HepG2 (cell line): Measurements from ENCODE around the gene SLC13A3. TPM values are rescaled to one million over a fixed set of nuclear protein-coding genes. Genes with fewer than 3 reads are reported as not detected.

Experiments used
- ELF1 ChIP-seq: sonication (generic); formaldehyde crosslinking; IDR thresholded peaks from 2 replicates; pipeline ENCODE4 v1.4.0; 2020; ENCODE audit warnings: missing genetic modification reagents
- ERF ChIP-seq: IDR thresholded peaks from 2 replicates; pipeline ENCODE4 v1.6.1; 2018; ENCODE audit warnings: missing biosample characterization, missing genetic modification reagents
- HOXA3 ChIP-seq: sonication (generic); formaldehyde crosslinking; IDR thresholded peaks from 2 replicates; pipeline ENCODE4 v1.5.0; 2020; ENCODE audit warnings: missing genetic modification reagents
- LCORL ChIP-seq, 2 experiments: fragments of 450-650 bp in 1 of 2; sonication (generic) in 1 of 2; formaldehyde crosslinking in 1 of 2; IDR thresholded peaks; 2 replicates each; pipeline versions ENCODE4 v1.5.0 to v1.6.1; 2017 to 2020; ENCODE audit warnings: antibody characterized with exemption in 1 of 2, missing genetic modification reagents in 1 of 2
- MATR3 ChIP-seq: sonication (generic); formaldehyde crosslinking; IDR thresholded peaks from 2 replicates; pipeline ENCODE4 v1.4.0; 2020; ENCODE audit warnings: missing genetic modification reagents
- MEIS2 ChIP-seq: sonication (generic); formaldehyde crosslinking; IDR thresholded peaks from 2 replicates; pipeline ENCODE4 v1.9.0; 2021; ENCODE audit warnings: mild to moderate bottlenecking, missing genetic modification reagents
- RBM39 ChIP-seq: fragments of 200-400 bp; formaldehyde crosslinking; IDR thresholded peaks from one replicate; pipeline ENCODE4 v1.6.1; 2018; ENCODE audit warnings: antibody characterized with exemption, mild to moderate bottlenecking, low read depth, low read length; ENCODE audit not compliant: poor library complexity, severe bottlenecking
- SALL1 ChIP-seq: sonication (generic); formaldehyde crosslinking; IDR thresholded peaks from 2 replicates; pipeline ENCODE4 v1.8.0; 2022; ENCODE audit warnings: mild to moderate bottlenecking, missing genetic modification reagents
- TFDP2 ChIP-seq: sonication (generic); formaldehyde crosslinking; IDR thresholded peaks from 2 replicates; pipeline ENCODE4 v1.4.0; 2020; ENCODE audit warnings: missing genetic modification reagents
- YEATS4 ChIP-seq: sonication (generic); formaldehyde crosslinking; IDR thresholded peaks from 2 replicates; pipeline ENCODE4 v1.4.0; 2020; ENCODE audit warnings: missing genetic modification reagents, borderline replicate concordance
- ZFX ChIP-seq: sonication (generic); formaldehyde crosslinking; IDR thresholded peaks from 2 replicates; pipeline ENCODE4 v1.4.0; 2020; ENCODE audit warnings: mild to moderate bottlenecking, low read depth, missing genetic modification reagents, moderate library complexity
- ZNF263 ChIP-seq: sonication (generic); formaldehyde crosslinking; IDR thresholded peaks from 2 replicates; pipeline ENCODE4 v1.4.0; 2020; ENCODE audit warnings: missing genetic modification reagents
- ZNF331 ChIP-seq: sonication (generic); formaldehyde crosslinking; IDR thresholded peaks from 2 replicates; pipeline ENCODE4 v1.4.0; 2020; ENCODE audit warnings: missing genetic modification reagents
- ZNF335 ChIP-seq: sonication (generic); formaldehyde crosslinking; IDR thresholded peaks from 2 replicates; pipeline ENCODE4 v1.4.0; 2020; ENCODE audit warnings: missing genetic modification reagents
- ZNF574 ChIP-seq: sonication (generic); formaldehyde crosslinking; IDR thresholded peaks from 2 replicates; pipeline ENCODE4 v1.4.0; 2020; ENCODE audit warnings: missing genetic modification reagents
- ZNF607 ChIP-seq: sonication (generic); formaldehyde crosslinking; IDR thresholded peaks from 2 replicates; pipeline ENCODE4 v1.5.1; 2020; ENCODE audit warnings: missing genetic modification reagents, mild to moderate bottlenecking, borderline replicate concordance
- ZNF749 ChIP-seq: sonication (generic); formaldehyde crosslinking; IDR thresholded peaks from 2 replicates; pipeline ENCODE4 v1.8.0; 2022; ENCODE audit warnings: mild to moderate bottlenecking, missing genetic modification reagents, moderate library complexity, borderline replicate concordance
- polyA plus RNA-seq, 8 experiments: library from polyadenylated mRNA; depleted of rRNA in 3 of 8; stranded (reverse) in 7 of 8; unstranded in 1 of 8; fragments of >200 nt; fragmentation: Illumina TruSeq in 4 of 8; extraction: Trizol in 4 of 8; gene quantifications; 2 replicates each; pipeline versions ENCODE4 v1.2.1 to v1.2.3, GENCODE V29; 2011 to 2016; ENCODE audit warnings: low read depth in 4 of 8, missing spikeins in 1 of 8, mixed read lengths in 1 of 8; ENCODE audit not compliant: insufficient read depth in 1 of 8
- total RNA-seq, 5 experiments: library from RNA; depleted of rRNA; stranded (reverse); fragments of >200 nt; fragmentation: Illumina TruSeq; extraction: Trizol; gene quantifications; 2 replicates each; pipeline ENCODE4 v1.2.3, GENCODE V29; 2016; ENCODE audit warnings: low read depth in 1 of 5
- TF ChIP-seq, protein P1 (sequence below): sonication (generic); formaldehyde crosslinking; IDR thresholded peaks from 2 replicates; pipeline ENCODE4 v1.4.0; 2020; ENCODE audit warnings: missing genetic modification reagents
- TF ChIP-seq, protein P2 (sequence below): sonication (generic); formaldehyde crosslinking; IDR thresholded peaks from 2 replicates; pipeline ENCODE4 v1.4.0; 2020; ENCODE audit warnings: mild to moderate bottlenecking, missing genetic modification reagents

SLC13A3 gene
- total and polyA plus RNA-seq, 2 of the 13 experiments (the other 11 are each of a cell fraction or from before 2014, with no cell fraction given) = 66.5 to 76.0 TPM

DNA sequence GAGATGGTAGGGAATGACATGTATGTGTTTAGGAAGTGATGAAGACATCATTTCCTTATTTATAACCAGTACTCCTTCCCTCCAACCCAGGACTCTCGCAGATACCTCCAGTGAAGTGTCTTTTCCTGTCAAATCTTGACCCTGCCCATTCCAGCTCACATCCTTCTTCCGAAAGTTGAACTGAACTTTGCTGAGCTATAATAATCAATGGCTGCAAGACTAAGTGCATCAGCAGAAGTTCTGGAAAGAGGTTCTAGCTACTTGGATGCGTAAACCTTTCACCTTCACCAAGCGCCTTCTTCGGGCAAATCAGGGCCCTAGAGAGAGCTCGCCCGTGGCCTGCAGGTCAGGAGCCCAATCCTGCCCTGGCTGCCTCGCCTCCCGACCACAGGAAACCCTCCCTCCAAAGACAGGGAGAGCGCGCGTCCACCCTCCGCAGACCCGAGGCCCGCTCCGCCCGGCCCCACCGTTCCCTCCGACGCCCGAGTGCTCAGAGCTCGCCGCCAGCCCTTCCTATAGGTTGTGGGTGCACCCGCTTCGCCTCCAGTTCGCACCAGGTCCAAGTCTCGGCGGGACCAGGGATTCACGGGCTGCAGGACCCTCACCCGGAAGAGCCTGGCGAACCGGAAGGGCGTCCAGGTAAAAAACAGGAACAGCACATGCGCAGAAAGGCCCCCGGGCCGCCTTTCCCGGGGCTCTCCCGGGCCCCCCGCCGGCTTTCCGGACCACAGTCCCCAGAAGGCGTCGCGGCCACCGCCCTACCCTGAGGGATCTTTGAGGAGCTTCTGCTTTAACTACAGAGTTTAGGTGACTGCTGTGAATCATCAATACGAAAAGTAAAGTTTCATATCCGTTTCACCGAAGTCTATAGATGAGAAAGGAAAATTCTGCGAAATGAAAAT lies 138.1 kb downstream of the SLC13A3 start, which contains the start of gene ZNF334 (continued):
- TF ChIP-seq RBM39 (peak; percentile 43), MEIS2 (CRISPR knock-in tag) (no peak), MATR3 (no peak), SALL1 (peak; percentile 33; the same call in 1 of the 2 replicates), ZNF574 (CRISPR knock-in tag) (peak; percentile 65; the same call in 1 of the 2 replicates), ERF (CRISPR knock-in tag) (no peak), ZNF749 (CRISPR knock-in tag) (no peak), YEATS4 (CRISPR knock-in tag) (peak; percentile 45; the same call in 1 of the 2 replicates), ELF1 (CRISPR knock-in tag) (peak; percentile 94), ZNF335 (CRISPR knock-in tag) (peak; percentile 79), TFDP2 (CRISPR knock-in tag) (peak; percentile 47; the same call in 1 of the 2 replicates), ZNF331 (CRISPR knock-in tag) (peak; percentile 15; the same call in 1 of the 2 replicates), ZNF263 (CRISPR knock-in tag) (0 out of 2 replicates have a peak, but pooled peaks have one; percentile 29), HOXA3 (CRISPR knock-in tag) (peak; percentile 55; the same call in 1 of the 2 replicates), ZNF607 (CRISPR knock-in tag) (peak; percentile 70), LCORL (IDR thresholded peaks at IDR 0.05) (no peak), LCORL (CRISPR knock-in tag; IDR thresholded peaks at IDR 0.05) (peak; percentile 56; the same call in 1 of the 2 replicates), ZFX (CRISPR knock-in tag) (peak; percentile 80)
- TF ChIP-seq, protein P1, sequence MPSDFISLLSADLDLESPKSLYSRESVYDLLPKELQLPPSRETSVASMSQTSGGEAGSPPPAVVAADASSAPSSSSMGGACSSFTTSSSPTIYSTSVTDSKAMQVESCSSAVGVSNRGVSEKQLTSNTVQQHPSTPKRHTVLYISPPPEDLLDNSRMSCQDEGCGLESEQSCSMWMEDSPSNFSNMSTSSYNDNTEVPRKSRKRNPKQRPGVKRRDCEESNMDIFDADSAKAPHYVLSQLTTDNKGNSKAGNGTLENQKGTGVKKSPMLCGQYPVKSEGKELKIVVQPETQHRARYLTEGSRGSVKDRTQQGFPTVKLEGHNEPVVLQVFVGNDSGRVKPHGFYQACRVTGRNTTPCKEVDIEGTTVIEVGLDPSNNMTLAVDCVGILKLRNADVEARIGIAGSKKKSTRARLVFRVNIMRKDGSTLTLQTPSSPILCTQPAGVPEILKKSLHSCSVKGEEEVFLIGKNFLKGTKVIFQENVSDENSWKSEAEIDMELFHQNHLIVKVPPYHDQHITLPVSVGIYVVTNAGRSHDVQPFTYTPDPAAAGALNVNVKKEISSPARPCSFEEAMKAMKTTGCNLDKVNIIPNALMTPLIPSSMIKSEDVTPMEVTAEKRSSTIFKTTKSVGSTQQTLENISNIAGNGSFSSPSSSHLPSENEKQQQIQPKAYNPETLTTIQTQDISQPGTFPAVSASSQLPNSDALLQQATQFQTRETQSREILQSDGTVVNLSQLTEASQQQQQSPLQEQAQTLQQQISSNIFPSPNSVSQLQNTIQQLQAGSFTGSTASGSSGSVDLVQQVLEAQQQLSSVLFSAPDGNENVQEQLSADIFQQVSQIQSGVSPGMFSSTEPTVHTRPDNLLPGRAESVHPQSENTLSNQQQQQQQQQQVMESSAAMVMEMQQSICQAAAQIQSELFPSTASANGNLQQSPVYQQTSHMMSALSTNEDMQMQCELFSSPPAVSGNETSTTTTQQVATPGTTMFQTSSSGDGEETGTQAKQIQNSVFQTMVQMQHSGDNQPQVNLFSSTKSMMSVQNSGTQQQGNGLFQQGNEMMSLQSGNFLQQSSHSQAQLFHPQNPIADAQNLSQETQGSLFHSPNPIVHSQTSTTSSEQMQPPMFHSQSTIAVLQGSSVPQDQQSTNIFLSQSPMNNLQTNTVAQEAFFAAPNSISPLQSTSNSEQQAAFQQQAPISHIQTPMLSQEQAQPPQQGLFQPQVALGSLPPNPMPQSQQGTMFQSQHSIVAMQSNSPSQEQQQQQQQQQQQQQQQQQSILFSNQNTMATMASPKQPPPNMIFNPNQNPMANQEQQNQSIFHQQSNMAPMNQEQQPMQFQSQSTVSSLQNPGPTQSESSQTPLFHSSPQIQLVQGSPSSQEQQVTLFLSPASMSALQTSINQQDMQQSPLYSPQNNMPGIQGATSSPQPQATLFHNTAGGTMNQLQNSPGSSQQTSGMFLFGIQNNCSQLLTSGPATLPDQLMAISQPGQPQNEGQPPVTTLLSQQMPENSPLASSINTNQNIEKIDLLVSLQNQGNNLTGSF (CRISPR knock-in tag) = no peak
- TF ChIP-seq, protein P2, sequence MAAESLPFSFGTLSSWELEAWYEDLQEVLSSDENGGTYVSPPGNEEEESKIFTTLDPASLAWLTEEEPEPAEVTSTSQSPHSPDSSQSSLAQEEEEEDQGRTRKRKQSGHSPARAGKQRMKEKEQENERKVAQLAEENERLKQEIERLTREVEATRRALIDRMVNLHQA = no peak
